Embryonic facial prominence (tissue), 1 donor: ENCODE data around the gene ZNF777.
"Not testable (repeated sequence)": the region's sequence is repeated elsewhere in the genome, so short reads cannot be mapped to it uniquely, and the experiment has no call there.

ENCODE experiments used
- DNase-seq: peaks from one replicate; pipeline ENCODE4 v3.0.0-alpha.2; 2016; ENCODE audit errors: extremely low spot score

The ZNF777 gene

DNA sequence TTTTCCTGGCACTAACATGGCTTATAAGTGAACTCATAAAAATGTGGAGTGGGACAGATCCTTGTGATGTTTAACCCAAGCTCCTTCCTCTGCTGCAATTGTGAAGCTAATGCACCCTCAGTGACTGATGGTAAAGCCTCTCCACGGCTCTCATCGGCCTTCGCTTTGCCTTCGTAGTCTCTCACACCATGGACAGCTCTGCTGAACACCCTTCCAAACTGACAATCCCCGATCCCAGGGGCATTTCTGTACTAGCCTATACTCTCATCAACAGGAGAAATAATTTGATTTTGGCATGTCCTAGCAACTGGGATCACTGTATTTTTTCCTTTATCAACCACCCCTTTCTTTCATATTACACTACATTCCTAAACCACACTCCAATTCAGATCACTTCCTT lies 6.1 kb downstream of the ZNF777 start:
- no peak for DNase-seq

- DNase-seq = no peak
These were observed 6.9 kb downstream of the ZNF777 start for GRCh38 chr7:149454006-149454405.

- DNase-seq = no peak
These were observed 10.0 kb downstream of the ZNF777 start for GRCh38 chr7:149450821-149451220.

- DNase-seq = no peak
These were observed 11.0 kb downstream of the ZNF777 start for GRCh38 chr7:149449897-149450296.

GRCh38 chr7:149448961-149449360 lies 11.9 kb downstream of the ZNF777 start:
- no peak for DNase-seq

DNA sequence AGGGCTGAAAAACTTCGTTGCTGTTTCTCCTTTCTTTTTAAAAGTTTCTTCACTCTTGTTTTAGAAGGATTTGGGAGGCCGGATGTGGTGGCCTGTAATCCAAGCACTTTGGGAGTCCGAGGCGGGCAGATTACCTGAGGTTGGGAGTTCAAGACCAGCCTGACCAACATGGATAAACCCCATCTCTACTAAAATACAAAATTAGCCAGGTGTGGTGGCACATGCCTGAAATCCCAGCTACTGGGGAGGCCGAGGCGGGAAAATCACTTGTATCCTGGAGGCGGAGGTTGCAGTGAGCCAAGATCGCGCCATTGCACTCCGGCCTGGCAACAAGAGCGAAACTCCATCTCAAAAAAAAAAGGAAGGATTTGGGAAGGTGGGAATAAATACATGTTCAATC lies 14.8 kb downstream of the ZNF777 start:
- DNase-seq = not testable (repeated sequence)

GRCh38 chr7:149444287-149444686 lies 16.6 kb downstream of the ZNF777 start:
- DNase-seq = no peak

DNA sequence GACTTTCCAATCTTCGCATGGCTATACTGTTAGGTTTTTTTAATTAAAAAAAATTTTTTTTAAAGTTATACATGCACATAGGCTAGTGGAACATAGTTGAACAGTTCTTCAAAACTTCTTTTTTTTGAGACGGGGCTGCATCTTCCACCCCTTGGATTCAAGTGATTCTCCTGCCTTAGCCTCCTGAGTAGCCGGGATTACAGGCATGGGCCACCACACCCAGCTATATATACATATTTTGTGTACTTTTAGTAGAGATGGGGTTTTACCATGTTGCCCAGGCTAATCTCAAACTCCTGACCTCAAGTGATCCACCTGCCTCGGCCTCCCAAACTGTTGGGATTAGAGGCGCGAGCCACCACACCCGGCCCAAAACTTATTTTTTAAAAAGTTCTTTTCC lies 17.3 kb downstream of the ZNF777 start:
- no peak for DNase-seq

- no peak for DNase-seq
These were observed 17.9 kb downstream of the ZNF777 start for GRCh38 chr7:149442924-149443323.

DNA sequence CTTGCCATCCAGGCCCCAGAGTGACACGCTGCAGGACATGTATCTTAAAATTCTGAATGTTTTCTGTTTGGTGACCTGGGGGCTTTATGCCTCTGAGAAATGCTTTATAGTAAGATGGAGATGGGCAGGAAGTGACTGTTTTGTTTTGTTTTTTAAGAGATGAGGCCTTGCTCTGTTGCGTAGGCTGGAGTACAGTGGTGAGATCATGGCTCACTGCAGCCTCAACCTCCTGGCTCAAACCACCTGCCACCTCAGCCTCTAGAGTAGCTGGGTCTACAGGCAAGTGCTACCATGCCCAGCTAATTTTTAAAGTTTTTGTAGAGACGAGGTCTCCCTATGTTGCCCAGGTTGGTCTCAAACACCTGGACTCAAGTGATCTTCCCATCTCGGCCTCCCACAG lies 20.6 kb downstream of the ZNF777 start:
- no peak for DNase-seq

- DNase-seq = no peak
These were observed 24.5 kb downstream of the ZNF777 start for GRCh38 chr7:149436358-149436757.

DNA sequence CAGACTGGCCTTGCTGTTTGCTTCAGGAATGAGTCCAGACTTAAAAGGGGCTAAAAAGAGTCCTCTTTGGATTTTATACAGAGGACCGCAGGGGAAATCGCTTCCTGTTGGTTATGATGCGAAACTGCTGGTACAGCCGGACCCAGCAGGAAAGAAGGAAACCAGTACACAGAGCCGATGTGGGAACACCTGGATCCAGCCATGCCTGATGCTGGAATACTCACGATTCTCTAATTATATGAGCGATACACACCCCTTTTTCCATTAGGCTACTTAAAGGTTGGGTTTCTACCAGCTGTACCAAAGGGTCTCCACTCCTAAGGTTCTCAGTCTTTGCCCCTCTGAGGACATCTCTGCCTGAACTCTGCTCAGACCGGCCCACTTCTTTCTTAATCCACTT lies 27.7 kb downstream of the ZNF777 start:
- DNase-seq = no peak

- DNase-seq = no peak
These were observed 28.7 kb downstream of the ZNF777 start for GRCh38 chr7:149432121-149432691.

GRCh38 chr7:149431486-149432120 lies 29.3 kb downstream of the ZNF777 start:
- no peak for DNase-seq

GRCh38 chr7:149430192-149430591 lies 30.7 kb downstream of the ZNF777 start:
- DNase-seq = no peak

DNA sequence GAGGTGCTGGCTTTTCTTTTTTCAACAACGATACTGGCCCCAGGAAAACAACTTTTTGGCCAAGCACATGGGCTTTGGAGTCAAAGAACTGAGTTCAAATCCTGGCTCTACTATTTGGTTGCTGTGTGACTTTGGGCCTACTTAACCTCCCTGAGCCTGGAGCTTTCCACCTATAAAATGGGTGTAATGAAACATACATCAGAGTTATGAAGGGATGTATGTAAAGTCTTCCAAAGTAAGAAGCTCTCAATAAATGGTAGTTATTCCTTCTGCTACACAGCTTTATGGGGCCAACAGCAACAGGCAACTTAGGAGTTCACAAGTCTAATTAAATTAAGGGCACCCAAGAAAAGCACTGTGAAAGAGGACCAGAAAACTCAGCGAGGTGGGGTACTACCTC lies 33.0 kb downstream of the ZNF777 start:
- DNase-seq = no peak

DNA sequence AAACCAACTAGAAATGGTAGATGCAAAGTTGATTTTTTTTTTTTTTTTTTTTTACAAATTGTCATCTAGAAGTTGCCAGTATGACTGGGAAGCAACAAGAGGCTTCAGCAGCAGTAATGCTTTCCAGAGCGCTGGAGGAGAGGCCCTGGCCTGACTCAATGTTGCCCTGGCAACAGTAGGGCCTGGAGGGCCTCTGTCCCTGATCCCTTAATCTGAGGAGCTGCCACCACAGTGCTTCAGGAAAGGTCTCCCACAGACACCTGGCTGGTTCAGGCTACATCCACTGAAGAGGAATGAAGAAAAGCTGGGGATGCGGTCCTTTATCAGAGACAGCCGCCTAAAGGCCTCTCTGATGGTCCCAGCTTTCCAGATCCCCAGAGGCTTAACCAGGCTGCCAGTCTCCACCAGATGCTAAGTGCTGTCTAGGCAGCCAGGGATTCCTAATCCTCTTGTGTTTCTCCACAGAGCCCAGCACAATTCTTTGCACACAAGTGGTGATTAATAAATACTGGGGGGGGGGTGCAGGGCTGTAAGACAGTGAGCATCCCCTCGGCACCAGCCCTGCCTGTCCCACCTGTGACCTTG lies 33.7 kb downstream of the ZNF777 start:
- no peak for DNase-seq

GRCh38 chr7:149423449-149424110 lies 37.3 kb downstream of the ZNF777 start:
- no peak for DNase-seq

DNA sequence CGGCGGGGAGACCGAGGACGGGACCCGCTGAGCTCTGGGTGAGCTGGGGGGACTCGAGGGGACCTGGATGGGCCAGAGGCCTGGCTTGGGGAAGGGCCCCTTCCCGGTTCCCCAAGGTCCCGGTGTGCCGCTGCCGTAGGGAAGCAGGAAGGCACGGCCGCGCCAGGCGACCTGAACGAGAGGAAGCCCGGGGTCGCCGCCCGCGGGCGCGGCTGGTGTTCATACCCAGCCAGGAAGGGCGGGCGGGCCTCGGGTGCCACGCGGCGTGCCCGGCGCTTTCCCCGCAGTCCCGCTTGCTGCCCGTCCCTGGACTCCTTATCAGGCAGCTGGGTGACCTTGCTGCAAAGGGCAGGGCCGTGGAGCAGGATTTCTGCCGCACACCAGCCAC lies 38.0 kb downstream of the ZNF777 start:
- no peak for DNase-seq

DNA sequence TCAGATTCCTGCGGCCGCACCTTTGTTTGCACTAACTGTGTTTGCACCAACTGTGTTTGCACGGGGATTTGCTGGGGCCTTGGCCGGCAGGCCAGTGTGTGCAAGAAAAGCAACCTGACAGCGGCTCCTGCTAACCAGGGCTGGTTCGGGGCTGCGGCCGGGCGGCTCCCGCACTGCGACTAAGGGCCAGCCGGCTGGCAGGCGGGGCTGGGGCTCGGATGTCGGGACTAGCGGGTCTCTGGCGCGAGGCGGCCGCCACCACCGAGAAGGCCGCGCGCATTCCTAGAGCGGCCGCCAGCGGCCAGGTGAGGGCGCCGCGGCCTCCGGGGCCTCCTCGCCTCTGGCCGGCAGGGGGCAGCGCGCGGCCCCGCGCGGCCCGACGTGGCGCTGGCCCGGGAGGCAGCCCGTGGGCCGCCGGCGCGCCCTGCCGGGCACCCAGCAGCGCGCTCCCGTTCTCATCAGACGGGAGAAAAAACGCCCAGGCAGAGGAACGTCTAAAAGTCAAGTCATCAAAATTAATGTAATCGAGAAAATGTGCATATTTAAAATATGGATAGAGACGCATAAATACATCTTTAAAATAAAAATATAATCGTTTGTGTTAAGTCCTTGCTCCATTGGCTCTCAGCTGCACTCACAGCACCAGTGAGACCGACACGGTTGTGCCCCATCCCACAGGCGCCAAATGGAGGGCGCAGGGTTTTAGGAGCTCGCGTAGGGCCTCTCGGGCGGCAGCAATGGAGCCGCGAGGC lies 38.5 kb downstream of the ZNF777 start:
- DNase-seq = no peak

DNA sequence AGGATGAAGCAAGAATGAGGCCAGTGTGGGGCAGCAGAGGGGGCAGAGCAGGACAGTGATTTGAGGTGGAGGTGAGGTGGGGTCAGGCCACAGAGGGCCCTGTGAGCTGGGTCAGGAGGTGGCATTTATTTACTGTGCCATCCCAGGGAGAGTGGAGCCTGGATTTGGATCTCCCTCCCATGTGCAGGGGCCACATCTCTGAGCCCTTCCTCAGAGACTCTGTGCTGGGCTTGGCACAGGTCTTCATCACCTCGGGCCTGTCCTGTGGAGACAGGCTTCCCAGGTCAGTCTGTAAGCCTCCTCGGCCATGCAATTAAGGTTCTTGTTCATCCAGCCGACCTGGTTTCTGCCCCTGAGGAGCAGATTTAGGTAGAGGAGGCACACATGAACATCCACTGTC lies 40.9 kb downstream of the ZNF777 start:
- no peak for DNase-seq

DNA sequence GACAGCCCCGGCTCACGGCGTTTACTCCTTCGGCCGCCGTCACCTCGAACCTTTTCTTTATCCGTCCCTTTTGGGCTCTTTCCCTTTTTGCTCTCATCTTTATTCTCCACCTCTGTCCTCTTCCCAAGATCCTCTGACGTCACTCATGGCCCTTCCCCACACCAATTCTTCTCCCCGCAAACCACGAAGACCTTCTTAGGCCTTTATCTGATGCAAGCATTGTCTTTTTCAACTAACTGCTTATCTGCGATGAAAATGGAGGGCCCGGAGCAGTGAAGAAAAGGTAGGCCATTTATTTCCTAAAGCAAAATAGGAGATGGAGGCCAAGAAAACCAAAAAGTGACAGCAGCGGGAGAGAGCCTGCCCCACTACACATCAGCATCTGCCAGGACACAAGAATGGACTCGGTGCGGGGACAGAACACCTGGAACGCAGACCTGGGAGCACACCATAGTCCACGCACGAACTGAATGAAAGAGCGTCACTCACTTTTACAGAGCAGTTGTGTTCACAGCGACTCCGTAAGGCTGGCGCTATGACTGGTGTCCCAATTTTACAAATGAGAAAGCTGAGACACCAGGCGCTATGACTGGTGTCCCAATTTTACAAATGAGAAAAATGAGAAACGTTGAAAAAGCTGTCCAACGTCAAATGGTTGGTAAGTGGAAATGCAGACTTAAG lies 45.3 kb downstream of the ZNF777 start:
- DNase-seq = no peak
